CD4-positive, alpha-beta memory T cell (primary cell): Measurements from ENCODE around the gene SLC35A2. TPM values are rescaled to one million over a fixed set of nuclear protein-coding genes. Genes with fewer than 3 reads are reported as not detected.
A peak's percentile ranks its signal among the peaks of the same experiment; 100 is the strongest.
"Not testable (repeated sequence)": the region's sequence is repeated elsewhere in the genome, so short reads cannot be mapped to it uniquely, and the experiment has no call there.

Experiments
- CTCF ChIA-PET: fragments of 350-600 bp; sonication (Branson Sonifier 250); formaldehyde crosslinking; loops from one replicate; lab custom pipeline; 2021; ENCODE audit warnings: inconsistent platforms; ENCODE audit not compliant: partially characterized antibody; lab: Charles Lee
- POLR2A ChIA-PET: fragments of 350-600 bp; sonication (Branson Sonifier 250); formaldehyde crosslinking; loops from one replicate; lab custom pipeline; 2021; ENCODE audit not compliant: partially characterized antibody; lab: Charles Lee
- DNase-seq, 5 donors: peaks; one replicate each; pipeline versions ENCODE4 v3.0.0 to v3.0.0-alpha.2; 2020 to 2022; ENCODE audit warnings: mixed read lengths in 1 of 5
- H3K27ac ChIP-seq: one replicate; pipeline ENCODE4 v1.7.0; 2013; ENCODE audit warnings: low read depth, low read length
- H3K27me3 ChIP-seq: 2 replicates; pipeline ENCODE4 v1.7.0; 2013; ENCODE audit warnings: mild to moderate bottlenecking, low read length, moderate library complexity; ENCODE audit not compliant: insufficient read depth
- H3K36me3 ChIP-seq: 2 replicates; pipeline ENCODE4 v1.7.0; 2013; ENCODE audit warnings: mild to moderate bottlenecking, low read length, moderate library complexity; ENCODE audit not compliant: insufficient read depth
- H3K4me1 ChIP-seq: 2 replicates; pipeline ENCODE4 v1.7.0; 2013; ENCODE audit warnings: mild to moderate bottlenecking, low read length, moderate library complexity; ENCODE audit not compliant: insufficient read depth
- H3K4me3 ChIP-seq, 2 donors: one replicate each; pipeline ENCODE4 v1.7.0; 2013; ENCODE audit warnings: low read length in 2 of 2, mild to moderate bottlenecking in 1 of 2
- H3K9me3 ChIP-seq, 2 donors: one replicate each; pipeline ENCODE4 v1.7.0; 2013; ENCODE audit warnings: low read length in 2 of 2, control low read depth in 1 of 2; ENCODE audit not compliant: control insufficient read depth in 1 of 2
- H3K27ac Mint-ChIP-seq, 7 donors: one replicate each; pipeline ENCODE4 v1.8.0; 2020 to 2021; ENCODE audit warnings: mixed read lengths in 7 of 7, mild to moderate bottlenecking in 6 of 7, inconsistent platforms in 3 of 7, moderate library complexity in 3 of 7
- H3K27me3 Mint-ChIP-seq, 2 donors: one replicate each; pipeline ENCODE4 v1.8.0; 2020 to 2021; ENCODE audit warnings: mixed read lengths in 2 of 2
- H3K36me3 Mint-ChIP-seq, 2 donors: one replicate each; pipeline ENCODE4 v1.8.0; 2020 to 2021; ENCODE audit warnings: mixed read lengths in 2 of 2, inconsistent platforms in 1 of 2, mild to moderate bottlenecking in 1 of 2
- H3K4me1 Mint-ChIP-seq, 4 donors: one replicate each; pipeline ENCODE4 v1.8.0; 2020 to 2021; ENCODE audit warnings: mixed read lengths in 4 of 4, mild to moderate bottlenecking in 1 of 4
- H3K4me3 Mint-ChIP-seq, 8 donors: one replicate each; pipeline ENCODE4 v1.8.0; 2020 to 2021; ENCODE audit warnings: mixed read lengths in 8 of 8, mild to moderate bottlenecking in 7 of 8, moderate library complexity in 6 of 8, inconsistent platforms in 3 of 8
- H3K9me3 Mint-ChIP-seq, 8 donors: one replicate each; pipeline ENCODE4 v1.8.0; 2020 to 2021; ENCODE audit warnings: mixed read lengths in 8 of 8, mild to moderate bottlenecking in 5 of 8, inconsistent platforms in 3 of 8, moderate library complexity in 1 of 8
- intact Hi-C: fragments of 100-400 bp; cut with micrococcal nuclease; formaldehyde crosslinking; loops from one replicate; pipeline ENCODE4 v1.15.1; 2023
- polyA plus RNA-seq, 2 donors: library from polyadenylated mRNA; unstranded; fragments of 300-500 nt; fragmentation: Illumina TruSeq; gene quantifications; one replicate each; pipeline ENCODE4 v1.2.3, GENCODE V29; 2021
- total RNA-seq, 2 experiments: library from RNA; stranded (reverse); gene quantifications; one replicate each; pipeline ENCODE4 v1.2.3, GENCODE V29; 2021

SLC35A2 gene
- total and polyA plus RNA-seq, 4 experiments from 2014 or later, result 11.8 to 15.8 (median 14.1) TPM

- H3K27me3 ChIP-seq, result no peaks in the 10 kb centered on the region
- H3K36me3 ChIP-seq, result no peaks in the 10 kb centered on the region
- H3K36me3 Mint-ChIP-seq, result no peaks in the 10 kb centered on the region
- no peak overlapping the region for H3K27ac Mint-ChIP-seq
- H3K4me3 ChIP-seq, result no peak overlapping the region
- H3K9me3 Mint-ChIP-seq, result no peaks in the 10 kb centered on the region
- DNase-seq, result no peak
- no peaks in the 10 kb centered on the region for H3K4me1 ChIP-seq
- no peaks in the 10 kb centered on the region for H3K4me1 Mint-ChIP-seq
- no peak overlapping the region for H3K4me3 Mint-ChIP-seq
- no peak overlapping the region for H3K27ac ChIP-seq
- no peaks in the 10 kb centered on the region for H3K27me3 Mint-ChIP-seq
- CTCF ChIA-PET, result no interaction called here
- intact Hi-C loops, result no loop called here
- H3K9me3 ChIP-seq, result no peaks in the 10 kb centered on the region
- POLR2A ChIA-PET, result no interaction called here
Measured at GRCh38 chrX:48883729-48884128, 27.7 kb downstream of the SLC35A2 start.

GRCh38 chrX:48876944-48877343, 34.5 kb downstream of the SLC35A2 start:
- H3K4me3 Mint-ChIP-seq, result peak overlapping the region in 1 of 8 donors; percentile 59
- H3K27me3 ChIP-seq, H3K27ac Mint-ChIP-seq, DNase-seq, H3K36me3 ChIP-seq, H3K36me3 Mint-ChIP-seq, H3K27me3 Mint-ChIP-seq, H3K9me3 ChIP-seq, H3K4me1 Mint-ChIP-seq, H3K27ac ChIP-seq, H3K4me1 ChIP-seq, intact Hi-C loops, POLR2A ChIA-PET, H3K9me3 Mint-ChIP-seq, H3K4me3 ChIP-seq, CTCF ChIA-PET: not testable (repeated sequence)

- H3K36me3 Mint-ChIP-seq, H3K27me3 Mint-ChIP-seq, H3K36me3 ChIP-seq, CTCF ChIA-PET, intact Hi-C loops, H3K4me3 Mint-ChIP-seq, H3K9me3 Mint-ChIP-seq, DNase-seq, H3K27ac Mint-ChIP-seq, H3K4me1 ChIP-seq, H3K4me3 ChIP-seq, POLR2A ChIA-PET, H3K27ac ChIP-seq, H3K4me1 Mint-ChIP-seq, H3K27me3 ChIP-seq, H3K9me3 ChIP-seq: not testable (repeated sequence)
Measured at GRCh38 chrX:48872017-48872416, 39.4 kb downstream of the SLC35A2 start.

GRCh38 chrX:48864210-48864609, 47.2 kb downstream of the SLC35A2 start:
- Mint-ChIP-seq H3K36me3 (no peaks in the 10 kb centered on the region), H3K27me3 (peaks cover 3 to 4% of the 10 kb centered on the region in 2 donors), H3K9me3 (no peaks in the 10 kb centered on the region), H3K27ac (no peak overlapping the region), H3K4me1 (no peaks in the 10 kb centered on the region), H3K4me3 (no peak overlapping the region)
- H3K4me1 ChIP-seq, result no peaks in the 10 kb centered on the region
- intact Hi-C loops, result no loop called here
- no peak overlapping the region for H3K4me3 ChIP-seq
- POLR2A ChIA-PET, result no interaction called here
- H3K36me3 ChIP-seq, result no peaks in the 10 kb centered on the region
- H3K9me3 ChIP-seq, result no peaks in the 10 kb centered on the region
- H3K27me3 ChIP-seq, result no peaks in the 10 kb centered on the region
- no peak for DNase-seq
- CTCF ChIA-PET, result no interaction called here
- H3K27ac ChIP-seq, result no peak overlapping the region

GRCh38 chrX:48854898-48855297, 56.5 kb downstream of the SLC35A2 start:
- H3K36me3 Mint-ChIP-seq, result no peaks in the 10 kb centered on the region
- peaks cover 7 to 14% of the 10 kb centered on the region in 2 donors for H3K27me3 Mint-ChIP-seq
- Histone ChIP-seq H3K27ac (no peak overlapping the region), H3K9me3 (no peaks in the 10 kb centered on the region), H3K27me3 (no peaks in the 10 kb centered on the region), H3K4me3 (no peak overlapping the region), H3K4me1 (no peaks in the 10 kb centered on the region), H3K36me3 (no peaks in the 10 kb centered on the region)
- no peak overlapping the region for H3K4me3 Mint-ChIP-seq
- ChIA-PET POLR2A (no interaction called here), CTCF (no interaction called here)
- H3K9me3 Mint-ChIP-seq, result peaks cover 0 to 5% (median 0%) of the 10 kb centered on the region in 8 donors
- H3K27ac Mint-ChIP-seq, result peak overlapping the region in 2 of 7 donors; percentile 5 to 61
- no peak for DNase-seq
- H3K4me1 Mint-ChIP-seq, result peaks cover 0 to 2% (median under 1%) of the 10 kb centered on the region in 4 donors
- intact Hi-C loops, result no loop called here

- H3K36me3 ChIP-seq, POLR2A ChIA-PET, H3K36me3 Mint-ChIP-seq, H3K27ac ChIP-seq, H3K27me3 ChIP-seq, CTCF ChIA-PET, H3K4me1 Mint-ChIP-seq, H3K9me3 Mint-ChIP-seq, H3K9me3 ChIP-seq, H3K4me3 Mint-ChIP-seq, intact Hi-C loops, H3K4me3 ChIP-seq, DNase-seq, H3K4me1 ChIP-seq, H3K27ac Mint-ChIP-seq: not testable (repeated sequence)
- H3K27me3 Mint-ChIP-seq, result peaks cover 7 to 14% of the 10 kb centered on the region in 2 donors
Measured at GRCh38 chrX:48854121-48854804, 57.2 kb downstream of the SLC35A2 start.

GRCh38 chrX:48853494-48853893, 58.0 kb downstream of the SLC35A2 start:
- Mint-ChIP-seq H3K4me1 (peaks cover 4 to 13% (median 6%) of the 10 kb centered on the region in 4 donors), H3K27me3 (peaks cover 7 to 14% of the 10 kb centered on the region in 2 donors)
- H3K27ac Mint-ChIP-seq, intact Hi-C loops, H3K9me3 Mint-ChIP-seq, H3K36me3 Mint-ChIP-seq, H3K4me1 ChIP-seq, H3K4me3 Mint-ChIP-seq, H3K27me3 ChIP-seq, CTCF ChIA-PET, H3K9me3 ChIP-seq, H3K27ac ChIP-seq, H3K4me3 ChIP-seq, H3K36me3 ChIP-seq, DNase-seq, POLR2A ChIA-PET: not testable (repeated sequence)
